H1 (cell line): ENCODE data around the gene DNAJC22.

ENCODE experiments used
- BCL11A ChIP-seq, 2 experiments: IDR thresholded peaks; one replicate each; pipeline ENCODE4 v1.6.1; 2011; ENCODE audit warnings: low read depth in 2 of 2, low read length in 2 of 2, mild to moderate bottlenecking in 2 of 2
- KDM1A ChIP-seq: fragments of 200-600, 300-600 bp; sonication (generic); IDR thresholded peaks from 2 replicates; pipeline ENCODE4 v1.7.1; 2016; ENCODE audit warnings: mild to moderate bottlenecking, low read length, borderline replicate concordance
- POLR2AphosphoS5 ChIP-seq: IDR thresholded peaks from 2 replicates; pipeline ENCODE4 v1.6.1; 2011; ENCODE audit warnings: low read depth, low read length
- RAD21 ChIP-seq, 2 experiments: IDR thresholded peaks in 1 of 2; conservative IDR thresholded peaks in 1 of 2; 2 replicates each; pipeline ENCODE4 v1.6.1; 2011; ENCODE audit warnings: low read depth in 2 of 2, low read length in 2 of 2, improper control_type of control experiment in 1 of 2, inconsistent platforms in 1 of 2, mild to moderate bottlenecking in 1 of 2, moderate library complexity in 1 of 2
- TF ChIP-seq, protein P1 (sequence below), 3 experiments: IDR thresholded peaks; 1 replicate in 2 of 3; 2 replicates in 1 of 3; pipeline versions ENCODE4 v1.5.1 to v1.6.1; 2011; ENCODE audit warnings: low read length in 3 of 3, mild to moderate bottlenecking in 3 of 3, inconsistent platforms in 2 of 3, low read depth in 1 of 3, moderate library complexity in 1 of 3; ENCODE audit not compliant: insufficient read depth in 1 of 3; ENCODE audit errors: control extremely low read depth in 1 of 3

DNA sequence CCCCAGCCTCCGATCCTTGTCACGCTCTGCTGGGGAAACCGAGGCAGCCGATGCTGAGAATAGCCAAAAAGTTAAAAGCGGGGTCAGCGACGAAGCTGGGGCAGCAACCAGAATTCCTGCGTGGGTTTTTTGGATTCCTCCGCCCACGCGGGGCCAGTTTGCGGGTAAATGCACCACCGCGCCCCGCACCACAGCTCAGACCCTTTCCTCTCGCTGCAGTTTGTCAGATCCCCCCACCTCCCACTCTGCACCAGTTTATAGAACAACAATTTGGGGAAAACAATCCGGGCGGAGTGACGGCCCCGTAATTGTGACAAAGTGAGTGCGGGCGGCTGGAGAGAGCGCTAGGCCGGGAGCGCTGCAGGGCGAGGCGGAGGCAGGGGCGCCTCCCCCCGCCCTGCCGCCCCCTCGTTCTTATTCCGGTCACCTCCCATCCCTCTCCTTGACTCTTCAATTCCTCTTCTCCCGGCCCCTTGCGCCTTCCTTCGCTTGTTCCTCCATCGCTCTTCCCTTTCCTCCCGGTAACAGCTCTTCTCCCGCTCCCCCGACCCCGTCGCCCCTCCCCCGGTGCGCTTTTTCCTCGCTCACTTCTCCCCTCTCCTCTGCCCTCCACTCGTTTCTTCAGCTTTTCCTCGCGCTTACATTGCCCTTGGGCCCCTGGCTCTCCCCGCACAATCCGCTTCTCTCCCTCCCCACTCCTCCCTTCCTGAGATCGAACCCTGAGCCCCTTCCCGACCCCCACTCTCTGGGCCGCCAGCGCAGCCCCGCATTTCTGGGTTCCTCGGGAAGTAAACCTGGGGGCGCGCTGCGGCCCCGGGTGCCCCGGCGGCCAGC, 646 bp upstream of the DNAJC22 start:
- TF ChIP-seq KDM1A, result no peak
- TF ChIP-seq RAD21 (IDR thresholded peaks at IDR 0.05 in 1 of 2, conservative IDR thresholded peaks at IDR 0.05 in 1 of 2; ENCODE audit: low read depth in 2 of 2, low read length in 2 of 2), result no peak
- TF ChIP-seq, protein P1, sequence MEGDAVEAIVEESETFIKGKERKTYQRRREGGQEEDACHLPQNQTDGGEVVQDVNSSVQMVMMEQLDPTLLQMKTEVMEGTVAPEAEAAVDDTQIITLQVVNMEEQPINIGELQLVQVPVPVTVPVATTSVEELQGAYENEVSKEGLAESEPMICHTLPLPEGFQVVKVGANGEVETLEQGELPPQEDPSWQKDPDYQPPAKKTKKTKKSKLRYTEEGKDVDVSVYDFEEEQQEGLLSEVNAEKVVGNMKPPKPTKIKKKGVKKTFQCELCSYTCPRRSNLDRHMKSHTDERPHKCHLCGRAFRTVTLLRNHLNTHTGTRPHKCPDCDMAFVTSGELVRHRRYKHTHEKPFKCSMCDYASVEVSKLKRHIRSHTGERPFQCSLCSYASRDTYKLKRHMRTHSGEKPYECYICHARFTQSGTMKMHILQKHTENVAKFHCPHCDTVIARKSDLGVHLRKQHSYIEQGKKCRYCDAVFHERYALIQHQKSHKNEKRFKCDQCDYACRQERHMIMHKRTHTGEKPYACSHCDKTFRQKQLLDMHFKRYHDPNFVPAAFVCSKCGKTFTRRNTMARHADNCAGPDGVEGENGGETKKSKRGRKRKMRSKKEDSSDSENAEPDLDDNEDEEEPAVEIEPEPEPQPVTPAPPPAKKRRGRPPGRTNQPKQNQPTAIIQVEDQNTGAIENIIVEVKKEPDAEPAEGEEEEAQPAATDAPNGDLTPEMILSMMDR (IDR thresholded peaks at IDR 0.05; ENCODE audit: control extremely low read depth in 1 of 3, insufficient read depth in 1 of 3, low read depth in 1 of 3, low read length in 3 of 3), result no peak
- TF ChIP-seq POLR2AphosphoS5, result no peak
- TF ChIP-seq BCL11A (IDR thresholded peaks at IDR 0.05; ENCODE audit: low read depth in 2 of 2, low read length in 2 of 2), result no peak
